Keratinocyte (primary cell): ENCODE measurements around the gene CHRNA10. TPM values are rescaled to one million over a fixed set of nuclear protein-coding genes. Genes with fewer than 3 reads are reported as not detected.

ENCODE experiments used
- DNase-seq: peaks from one replicate; pipeline ENCODE4 v3.0.0-alpha.2; 2011; ENCODE audit warnings: low read depth, missing footprints, low spot score
- FAIRE-seq: peaks from 2 replicates; lab custom pipeline; 2011; peaks lifted over from hg19 to GRCh38; lab: Jason Lieb, UNC
- H2AFZ ChIP-seq: 2 replicates; pipeline ENCODE4 v1.6.0; 2012; ENCODE audit warnings: low read length, control low read depth, inconsistent platforms; ENCODE audit not compliant: control insufficient read depth
- H3K27ac ChIP-seq: 2 replicates; pipeline ENCODE4 v1.5.1; 2011; ENCODE audit warnings: low read length; ENCODE audit not compliant: control insufficient read depth, insufficient read depth
- H3K27me3 ChIP-seq: 3 replicates; pipeline ENCODE4 v1.6.0; 2011; ENCODE audit warnings: low read length; ENCODE audit not compliant: control insufficient read depth, insufficient read depth; ENCODE audit errors: extremely low read depth
- H3K36me3 ChIP-seq, 2 experiments: 2 replicates in 1 of 2; 3 replicates in 1 of 2; pipeline ENCODE4 v1.5.1; 2011; ENCODE audit warnings: low read length in 2 of 2, mild to moderate bottlenecking in 1 of 2; ENCODE audit not compliant: control insufficient read depth in 2 of 2, insufficient read depth in 2 of 2; ENCODE audit errors: extremely low read depth in 1 of 2
- H3K4me1 ChIP-seq: 3 replicates; pipeline ENCODE4 v1.5.1; 2011; ENCODE audit warnings: low read length; ENCODE audit not compliant: control insufficient read depth, insufficient read depth; ENCODE audit errors: extremely low read depth
- H3K4me2 ChIP-seq: 3 replicates; pipeline ENCODE4 v1.6.0; 2011; ENCODE audit warnings: low read depth, low read length; ENCODE audit not compliant: control insufficient read depth, insufficient read depth; ENCODE audit errors: extremely low read depth
- H3K4me3 ChIP-seq, 3 experiments: fragments of 200-600 bp in 1 of 3; sonication (generic) in 1 of 3; 2 replicates in 2 of 3; 3 replicates in 1 of 3; pipeline ENCODE4 v1.5.1; 2011 to 2016; ENCODE audit warnings: low read length in 3 of 3, mild to moderate bottlenecking in 3 of 3, control low read depth in 2 of 3, inconsistent platforms in 1 of 3, low read depth in 1 of 3, mixed read lengths in 1 of 3, mixed run types in 1 of 3, moderate library complexity in 1 of 3; ENCODE audit not compliant: control insufficient read depth in 2 of 3, insufficient read depth in 2 of 3; ENCODE audit errors: extremely low read depth in 1 of 3
- H3K79me2 ChIP-seq: 2 replicates; pipeline ENCODE4 v1.6.0; 2012; ENCODE audit warnings: low read length; ENCODE audit not compliant: control insufficient read depth, insufficient read depth
- H3K9ac ChIP-seq: 3 replicates; pipeline ENCODE4 v1.6.0; 2011; ENCODE audit warnings: low read length; ENCODE audit not compliant: control insufficient read depth, insufficient read depth; ENCODE audit errors: extremely low read depth
- H3K9me1 ChIP-seq: 3 replicates; pipeline ENCODE4 v1.6.0; 2011; ENCODE audit warnings: low read length; ENCODE audit not compliant: control insufficient read depth, insufficient read depth; ENCODE audit errors: extremely low read depth
- H3K9me3 ChIP-seq: 2 replicates; pipeline ENCODE4 v1.5.1; 2012; ENCODE audit warnings: low read depth, low read length; ENCODE audit not compliant: control insufficient read depth
- H4K20me1 ChIP-seq: 3 replicates; pipeline ENCODE4 v1.6.0; 2011; ENCODE audit warnings: low read length; ENCODE audit not compliant: control insufficient read depth, insufficient read depth; ENCODE audit errors: extremely low read depth
- CTCF ChIP-seq, 3 experiments: IDR thresholded peaks in 1 of 3; conservative IDR thresholded peaks in 1 of 3; optimal IDR thresholded peaks in 1 of 3; 2 replicates in 2 of 3; 3 replicates in 1 of 3; pipeline versions ENCODE3 to v1.5.1; 2011; ENCODE audit warnings: low read length in 3 of 3, mild to moderate bottlenecking in 3 of 3, moderate library complexity in 2 of 3, control low read depth in 1 of 3, inconsistent platforms in 1 of 3; ENCODE audit not compliant: insufficient read depth in 2 of 3; ENCODE audit errors: extremely low read depth in 1 of 3
- EZH2 ChIP-seq: IDR thresholded peaks from one replicate; pipeline ENCODE4 v1.6.1; 2012; ENCODE audit warnings: inconsistent platforms, mild to moderate bottlenecking, low read length, moderate library complexity
- dilution Hi-C: fragments of 300-500 bp; cut with MboI; formaldehyde crosslinking; loops from one replicate; pipeline ENCODE4 v1.7.0; 2020; ENCODE audit warnings: low sequenced_read_pairs; ENCODE audit not compliant: extremely low pct_ligation_motif_present
- polyA plus RNA-seq, 5 experiments: library from polyadenylated mRNA; depleted of rRNA in 3 of 5; stranded (reverse) in 3 of 5; stranded (forward) in 1 of 5; unstranded in 1 of 5; fragments of >200 nt; gene quantifications; 1 replicate in 1 of 5; 2 replicates in 3 of 5; 3 replicates in 1 of 5; pipeline versions ENCODE4 v1.2.1 to v1.2.3, GENCODE V29; 2011 to 2012; ENCODE audit warnings: missing spikeins in 2 of 5, low read depth in 1 of 5, low replicate concordance in 1 of 5

The CHRNA10 gene
- polyA plus RNA-seq, 1 donor (not counting 4 experiments of a cell fraction or from before 2014, with no cell fraction given) = 0.83 TPM

GRCh38 chr11:3623121-3623520 lies 48.1 kb downstream of the CHRNA10 start:
- dilution Hi-C loops = no loop called here
- Histone ChIP-seq H2AFZ (no peak overlapping the region), H3K27ac (no peak overlapping the region), H3K9me1 (no peaks in the 10 kb centered on the region), H3K9me3 (no peaks in the 10 kb centered on the region), H3K9ac (no peak overlapping the region), H3K36me3 (no peaks in the 10 kb centered on the region), H3K79me2 (no peaks in the 10 kb centered on the region), H3K4me3 (no peak overlapping the region), H3K27me3 (peaks cover 4% of the 10 kb centered on the region), H3K4me2 (no peak overlapping the region), H4K20me1 (no peaks in the 10 kb centered on the region), H3K4me1 (no peaks in the 10 kb centered on the region)
- no peak for FAIRE-seq
- TF ChIP-seq EZH2 = no peak
- no peak for TF ChIP-seq CTCF (optimal IDR thresholded peaks at IDR 0.05 in 1 of 3, IDR thresholded peaks at IDR 0.05 in 1 of 3, conservative IDR thresholded peaks at IDR 0.05 in 1 of 3; ENCODE audit: extremely low read depth in 1 of 3, insufficient read depth in 2 of 3, low read length in 3 of 3)
- DNase-seq = no peak

- dilution Hi-C loops = no loop called here
Measured at GRCh38 chr11:3622521-3622920, 48.7 kb downstream of the CHRNA10 start.

GRCh38 chr11:3617990-3618389 lies 53.2 kb downstream of the CHRNA10 start:
- TF ChIP-seq CTCF (optimal IDR thresholded peaks at IDR 0.05 in 1 of 3, IDR thresholded peaks at IDR 0.05 in 1 of 3, conservative IDR thresholded peaks at IDR 0.05 in 1 of 3; ENCODE audit: extremely low read depth in 1 of 3, insufficient read depth in 2 of 3, low read length in 3 of 3) = no peak
- no peak for TF ChIP-seq EZH2
- peaks cover 4% of the 10 kb centered on the region for H3K27me3 ChIP-seq
- no peak overlapping the region for H3K9ac ChIP-seq
- dilution Hi-C loops = no loop called here
- H3K4me2 ChIP-seq = no peak overlapping the region
- H2AFZ ChIP-seq = no peak overlapping the region
- no peaks in the 10 kb centered on the region for H3K79me2 ChIP-seq
- H3K9me3 ChIP-seq = no peaks in the 10 kb centered on the region
- H4K20me1 ChIP-seq = no peaks in the 10 kb centered on the region
- DNase-seq (no peak), FAIRE-seq (no peak)
- no peaks in the 10 kb centered on the region for H3K9me1 ChIP-seq
- H3K27ac ChIP-seq = no peak overlapping the region
- no peak overlapping the region for H3K4me3 ChIP-seq
- H3K36me3 ChIP-seq = no peaks in the 10 kb centered on the region
- peaks cover 17% of the 10 kb centered on the region for H3K4me1 ChIP-seq

More at GRCh38 chr11:3622521-3622920, 48.7 kb downstream of the CHRNA10 start:
- no peaks in the 10 kb centered on the region for H3K4me1 ChIP-seq
- H3K79me2 ChIP-seq = no peaks in the 10 kb centered on the region
- DNase-seq (no peak), FAIRE-seq (no peak)
- H4K20me1 ChIP-seq = no peaks in the 10 kb centered on the region
- H3K27ac ChIP-seq = no peak overlapping the region
- no peaks in the 10 kb centered on the region for H3K36me3 ChIP-seq
- peaks cover 4% of the 10 kb centered on the region for H3K27me3 ChIP-seq
- H3K9me1 ChIP-seq = no peaks in the 10 kb centered on the region
- H3K9me3 ChIP-seq = no peaks in the 10 kb centered on the region
- no peak overlapping the region for H3K9ac ChIP-seq
- H3K4me3 ChIP-seq = no peak overlapping the region
- no peak overlapping the region for H2AFZ ChIP-seq
- no peak for TF ChIP-seq EZH2
- no peak overlapping the region for H3K4me2 ChIP-seq
